ENCODE results near the gene DMXL1.

DNA sequence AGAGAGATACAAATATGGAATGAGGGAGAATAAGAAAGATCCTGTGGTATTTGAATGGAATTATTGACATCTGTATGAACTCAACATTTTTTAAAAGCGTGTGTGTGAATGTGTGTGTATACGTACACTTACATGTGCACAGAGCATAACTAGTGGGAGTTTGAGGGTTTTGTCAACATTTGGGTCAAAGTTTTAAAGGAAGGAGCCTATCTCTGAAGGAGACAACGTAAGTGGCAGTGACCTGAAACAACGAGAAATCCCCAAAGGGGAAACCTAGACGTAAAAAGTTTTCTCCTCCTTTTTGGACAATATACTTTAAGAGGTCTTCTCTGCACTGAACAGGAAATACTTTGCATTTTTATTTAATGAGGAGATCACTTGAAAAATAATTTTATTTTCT, 42.3 kb upstream of the DMXL1 start:
- no peak for TF ChIP-seq MYC (IDR thresholded peaks at IDR 0.05; ENCODE audit: low read depth, low read length)
- TF ChIP-seq, protein P1, sequence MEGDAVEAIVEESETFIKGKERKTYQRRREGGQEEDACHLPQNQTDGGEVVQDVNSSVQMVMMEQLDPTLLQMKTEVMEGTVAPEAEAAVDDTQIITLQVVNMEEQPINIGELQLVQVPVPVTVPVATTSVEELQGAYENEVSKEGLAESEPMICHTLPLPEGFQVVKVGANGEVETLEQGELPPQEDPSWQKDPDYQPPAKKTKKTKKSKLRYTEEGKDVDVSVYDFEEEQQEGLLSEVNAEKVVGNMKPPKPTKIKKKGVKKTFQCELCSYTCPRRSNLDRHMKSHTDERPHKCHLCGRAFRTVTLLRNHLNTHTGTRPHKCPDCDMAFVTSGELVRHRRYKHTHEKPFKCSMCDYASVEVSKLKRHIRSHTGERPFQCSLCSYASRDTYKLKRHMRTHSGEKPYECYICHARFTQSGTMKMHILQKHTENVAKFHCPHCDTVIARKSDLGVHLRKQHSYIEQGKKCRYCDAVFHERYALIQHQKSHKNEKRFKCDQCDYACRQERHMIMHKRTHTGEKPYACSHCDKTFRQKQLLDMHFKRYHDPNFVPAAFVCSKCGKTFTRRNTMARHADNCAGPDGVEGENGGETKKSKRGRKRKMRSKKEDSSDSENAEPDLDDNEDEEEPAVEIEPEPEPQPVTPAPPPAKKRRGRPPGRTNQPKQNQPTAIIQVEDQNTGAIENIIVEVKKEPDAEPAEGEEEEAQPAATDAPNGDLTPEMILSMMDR (IDR thresholded peaks at IDR 0.05; ENCODE audit: low read depth, low read length), result no peak
- no peak for TF ChIP-seq POLR2A (IDR thresholded peaks at IDR 0.05; ENCODE audit: extremely low read depth, insufficient read length)
- TF ChIP-seq, protein P2, sequence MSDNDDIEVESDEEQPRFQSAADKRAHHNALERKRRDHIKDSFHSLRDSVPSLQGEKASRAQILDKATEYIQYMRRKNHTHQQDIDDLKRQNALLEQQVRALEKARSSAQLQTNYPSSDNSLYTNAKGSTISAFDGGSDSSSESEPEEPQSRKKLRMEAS (IDR thresholded peaks at IDR 0.05; ENCODE audit: low read depth, low read length), result no peak

Data from NB4 (cell line).